K562 (cell line): ENCODE results near the gene P3H4. TPM values are rescaled to one million over a fixed set of nuclear protein-coding genes. Genes with fewer than 3 reads are reported as not detected.

Experiments used
- ATF7 ChIP-seq: fragments of 450-650 bp; IDR thresholded peaks from 2 replicates; pipeline ENCODE4 v1.7.1; 2014; ENCODE audit warnings: mild to moderate bottlenecking, moderate library complexity
- CTBP1 ChIP-seq: fragments of 450-650 bp; IDR thresholded peaks from 2 replicates; pipeline ENCODE4 v1.6.1; 2016; ENCODE audit warnings: borderline replicate concordance
- E2F6 ChIP-seq, 2 experiments: IDR thresholded peaks; 2 replicates each; pipeline ENCODE4 v1.6.1; 2011; ENCODE audit warnings: borderline replicate concordance in 1 of 2, control low read depth in 1 of 2, low read depth in 1 of 2, low read length in 1 of 2, mild to moderate bottlenecking in 1 of 2, mixed read lengths in 1 of 2, moderate library complexity in 1 of 2; ENCODE audit not compliant: insufficient read depth in 1 of 2, insufficient read length in 1 of 2, poor library complexity in 1 of 2, severe bottlenecking in 1 of 2; ENCODE audit errors: extremely low read depth in 1 of 2
- EGR1 ChIP-seq: fragments of 450-650 bp; conservative IDR thresholded peaks from 2 replicates; pipeline ENCODE4 v1.6.1; 2017; ENCODE audit warnings: mild to moderate bottlenecking
- EP400 ChIP-seq: fragments of 450-650 bp; IDR thresholded peaks from 2 replicates; pipeline ENCODE4 v1.6.1; 2017; ENCODE audit warnings: antibody characterized with exemption, mild to moderate bottlenecking, moderate library complexity
- NBN ChIP-seq: fragments of 450-650 bp; IDR thresholded peaks from 2 replicates; pipeline ENCODE4 v1.6.1; 2016; ENCODE audit warnings: low read depth, mild to moderate bottlenecking
- NONO ChIP-seq, 2 experiments: fragments of 200-400 bp in 1 of 2; fragments of 450-650 bp in 1 of 2; formaldehyde crosslinking in 1 of 2; IDR thresholded peaks; 2 replicates each; pipeline ENCODE4 v1.6.1; 2017; ENCODE audit warnings: low read depth in 2 of 2, mild to moderate bottlenecking in 2 of 2, moderate library complexity in 2 of 2, low read length in 1 of 2
- PHF20 ChIP-seq: fragments of 450-650 bp; IDR thresholded peaks from 2 replicates; pipeline ENCODE4 v1.6.1; 2018; ENCODE audit not compliant: partially characterized antibody
- PHF8 ChIP-seq: fragments of 200-600 bp; sonication (generic); IDR thresholded peaks from 2 replicates; pipeline ENCODE4 v1.6.1; 2012; ENCODE audit warnings: mixed run types, mild to moderate bottlenecking, inconsistent platforms, low read length, moderate library complexity, borderline replicate concordance
- RB1 ChIP-seq: fragments of 450-650 bp; IDR thresholded peaks from 2 replicates; pipeline ENCODE4 v1.6.1; 2017; ENCODE audit warnings: low read depth, mild to moderate bottlenecking
- RBFOX2 ChIP-seq: fragments of 200-400 bp; formaldehyde crosslinking; IDR thresholded peaks from 2 replicates; pipeline ENCODE4 v1.6.1; 2017; ENCODE audit warnings: low read depth, mild to moderate bottlenecking, low read length, moderate library complexity
- RREB1 ChIP-seq: fragments of 250-450 bp; sonication (Bioruptor Pico); IDR thresholded peaks from 2 replicates; pipeline ENCODE4 v1.4.0; 2020
- YY1 ChIP-seq, 3 experiments: IDR thresholded peaks; 2 replicates each; pipeline ENCODE4 v1.6.1; 2011; ENCODE audit warnings: low read length in 2 of 3, mild to moderate bottlenecking in 2 of 3, moderate library complexity in 2 of 3, borderline replicate concordance in 1 of 3, control low read depth in 1 of 3, low read depth in 1 of 3; ENCODE audit not compliant: insufficient read depth in 3 of 3, insufficient replicate concordance in 2 of 3, control insufficient read depth in 1 of 3, insufficient read length in 1 of 3; ENCODE audit errors: extremely low read depth in 1 of 3
- ZNF592 ChIP-seq: fragments of 450-650 bp; IDR thresholded peaks from 2 replicates; pipeline ENCODE4 v1.6.1; 2017; ENCODE audit warnings: antibody characterized with exemption, mild to moderate bottlenecking
- polyA plus RNA-seq, 8 experiments: library from polyadenylated mRNA; depleted of rRNA in 4 of 8; stranded (reverse) in 5 of 8; unstranded in 3 of 8; fragments of >200 nt; fragmentation: Nextera tagmentation in 2 of 8; fragmentation: Illumina TruSeq in 1 of 8; extraction: Ambion mirVana in 2 of 8; extraction: Trizol in 1 of 8; gene quantifications; 2 replicates each; pipeline versions ENCODE4 v1.2.1 to v1.2.3, GENCODE V29; 2011 to 2014; ENCODE audit warnings: inconsistent platforms in 1 of 8, missing spikeins in 1 of 8
- total RNA-seq, 7 experiments: library from RNA; depleted of rRNA in 6 of 7; stranded (reverse); fragments of >200 nt in 6 of 7; fragmentation: Illumina TruSeq in 2 of 7; extraction: Trizol in 2 of 7; gene quantifications; 2 replicates each; pipeline versions ENCODE4 v1.2.1 to v1.2.3, GENCODE V29; 2011 to 2021; ENCODE audit warnings: low replicate concordance in 1 of 7

P3H4 gene
- total and polyA plus RNA-seq, 9 of the 15 experiments (the other 6 are each of a cell fraction or from before 2014, with no cell fraction given), result 0.10 to 3.7 (median 1.0) TPM

- TF ChIP-seq RREB1 (CRISPR knock-in tag), result 0 out of 2 replicates have a peak, but pooled peaks have one; percentile 42
- no peak for TF ChIP-seq NBN
- TF ChIP-seq ATF7, result peak; percentile 5; the same call in 1 of the 2 replicates
- peak in 1 of 2 experiments; percentile 35 for TF ChIP-seq E2F6 (IDR thresholded peaks at IDR 0.05; ENCODE audit: borderline replicate concordance in 1 of 2, extremely low read depth in 1 of 2, insufficient read depth in 1 of 2, insufficient read length in 1 of 2, low read depth in 1 of 2, low read length in 1 of 2, poor library complexity in 1 of 2, severe bottlenecking in 1 of 2)
- peak; percentile 70; the same call in 1 of the 2 replicates for TF ChIP-seq PHF8
- TF ChIP-seq NONO (IDR thresholded peaks at IDR 0.05; ENCODE audit: low read depth in 2 of 2, low read length in 1 of 2), result 0 out of 4 replicates have a peak, but pooled peaks of 1 of the 2 experiments have one; percentile 22
- 0 out of 2 replicates have a peak, but pooled peaks have one; percentile 18 for TF ChIP-seq ZNF592
- TF ChIP-seq EP400, result peak; percentile 21; the same call in 1 of the 2 replicates
- peak; percentile 68 for TF ChIP-seq EGR1
- peak; percentile 52; the same call in 1 of the 2 replicates for TF ChIP-seq CTBP1
- peak; percentile 30; the same call in 1 of the 2 replicates for TF ChIP-seq RB1
- TF ChIP-seq PHF20, result peak; percentile 69
- TF ChIP-seq YY1 (IDR thresholded peaks at IDR 0.05; ENCODE audit: borderline replicate concordance in 1 of 3, control insufficient read depth in 1 of 3, extremely low read depth in 1 of 3, insufficient read depth in 3 of 3, insufficient read length in 1 of 3, insufficient replicate concordance in 2 of 3, low read depth in 1 of 3, low read length in 2 of 3), result peak in 2 of 3 experiments; percentile 22 to 57
- TF ChIP-seq RBFOX2, result peak; percentile 77
Measured at GRCh38 chr17:41835800-41836549, 24.2 kb upstream of the P3H4 start, which contains the start of gene NT5C3B (continued).
